Stimulated activated CD8-positive, alpha-beta memory T cell treated with anti-CD3 and anti-CD28 coated beads, Interleukin-2, amount 100 ng/mL, for 48 hours (primary cell): ENCODE data around the gene DNAAF6.
"Not testable (repeated sequence)": the region's sequence is repeated elsewhere in the genome, so short reads cannot be mapped to it uniquely, and the experiment has no call there.

Experiments used
- DNase-seq, 2 donors: peaks; one replicate each; pipeline ENCODE4 v3.0.0-alpha.2; 2020; ENCODE audit warnings: low read depth in 2 of 2

Gene DNAAF6

GRCh38 chrX:107205770-107206696 lies at the start of gene DNAAF6, which contains the start of gene NUP62CL:
TSS of gene DNAAF6 (plus strand) at chrX:107206611. CDS start at chrX:107212876, 6,265 bp downstream.
TSS of gene NUP62CL (minus strand) at chrX:107206433. CDS start at chrX:107175146, 31,287 bp downstream.
- peak; percentile 38 to 53 for DNase-seq

GRCh38 chrX:107157618-107158017 lies 48.8 kb upstream of the DNAAF6 start:
- DNase-seq = not testable (repeated sequence)

DNA sequence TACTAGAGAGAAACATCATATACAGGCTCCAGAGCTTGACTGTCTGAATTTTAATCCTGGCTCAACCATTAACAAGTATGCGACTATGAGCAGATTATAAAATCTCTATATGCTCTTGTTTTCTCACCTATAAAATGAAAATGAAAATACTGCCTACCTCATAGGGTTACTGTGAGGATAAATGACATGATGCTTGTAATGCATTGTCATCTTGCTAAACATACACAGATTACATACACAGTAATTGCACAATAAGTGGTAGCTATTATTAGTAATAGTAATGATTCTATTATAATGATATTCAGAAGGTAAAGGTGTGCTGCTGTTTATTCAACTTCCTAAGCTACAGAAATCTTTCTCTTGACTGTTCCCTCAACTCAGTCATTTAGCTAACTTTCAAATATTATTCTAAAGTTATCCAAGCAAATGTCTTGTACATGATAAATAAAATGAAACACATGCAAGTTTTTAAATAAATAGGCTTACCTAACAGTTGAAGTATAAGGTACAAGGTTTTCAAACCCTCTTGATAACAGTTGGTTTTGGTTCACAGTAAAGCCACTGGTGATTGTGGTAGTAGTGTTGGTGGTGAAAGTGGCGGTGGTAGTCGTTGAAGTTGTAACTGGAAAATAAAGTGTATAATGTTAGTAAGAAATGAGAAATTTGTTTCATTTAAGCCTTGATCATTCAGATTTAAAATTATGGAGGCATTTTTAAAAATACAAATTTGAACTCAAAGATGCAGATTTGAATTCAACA lies 39.1 kb upstream of the DNAAF6 start:
- DNase-seq = no peak

GRCh38 chrX:107168257-107168656 lies 38.2 kb upstream of the DNAAF6 start:
- no peak for DNase-seq

DNA sequence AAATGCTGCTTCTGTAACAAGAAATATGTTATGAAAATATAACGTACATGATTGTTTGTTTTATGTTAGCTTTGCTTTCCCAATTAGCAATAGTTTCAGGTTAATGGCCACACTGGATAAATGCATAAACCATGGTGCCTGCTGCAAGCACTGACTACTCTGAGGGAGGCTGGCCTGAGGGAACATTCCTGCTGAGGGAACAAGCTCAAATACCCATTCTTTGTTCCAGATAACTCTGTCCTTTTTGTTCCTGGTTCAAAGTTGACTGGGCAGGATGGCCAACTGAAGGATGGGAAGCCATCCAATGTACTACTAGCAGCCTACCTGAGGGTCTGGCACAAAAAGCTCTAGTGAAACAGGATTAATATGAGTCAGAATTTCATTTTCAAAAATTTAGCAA lies 37.7 kb upstream of the DNAAF6 start:
- DNase-seq = no peak

- no peak for DNase-seq
Observed at GRCh38 chrX:107171369-107172102, 34.9 kb upstream of the DNAAF6 start.

DNA sequence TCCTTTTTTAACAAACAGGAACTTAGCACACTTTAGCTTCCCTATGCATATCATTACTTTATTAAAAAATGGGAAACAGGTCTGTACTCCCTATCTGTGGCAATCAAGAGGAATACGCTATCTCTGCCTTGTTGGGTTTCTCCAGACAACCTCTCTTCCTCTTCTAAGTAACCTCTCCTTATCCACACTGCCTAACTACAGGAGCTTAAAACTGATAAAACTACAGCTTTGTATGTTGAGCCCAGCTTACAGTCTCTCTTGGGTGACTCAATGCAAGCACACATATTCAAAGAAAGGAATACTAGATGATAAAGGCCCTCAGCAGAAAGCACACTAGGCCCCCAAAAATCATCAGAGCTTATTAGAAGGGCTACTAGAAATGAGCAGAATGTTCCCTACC lies 9.1 kb upstream of the DNAAF6 start:
- DNase-seq = no peak

DNA sequence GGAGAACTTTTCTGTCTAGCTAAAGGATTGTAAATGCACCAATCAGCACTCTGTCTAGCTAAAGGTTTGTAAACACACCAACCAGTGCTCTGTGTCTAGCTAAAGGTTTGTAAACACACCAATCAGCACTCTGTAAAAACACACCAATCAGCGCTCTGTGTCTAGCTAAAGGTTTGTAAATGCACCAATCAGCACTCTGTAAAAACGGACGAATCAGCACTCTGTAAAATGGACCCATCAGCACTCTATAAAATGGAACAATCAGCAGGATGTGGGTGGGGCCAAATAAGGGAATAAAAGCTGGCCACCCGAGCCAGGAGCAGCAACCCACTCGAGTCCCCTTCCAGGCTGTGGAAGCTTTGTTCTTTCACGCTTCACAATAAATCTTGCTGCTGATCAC lies 8.3 kb upstream of the DNAAF6 start:
- DNase-seq = not testable (repeated sequence)

DNA sequence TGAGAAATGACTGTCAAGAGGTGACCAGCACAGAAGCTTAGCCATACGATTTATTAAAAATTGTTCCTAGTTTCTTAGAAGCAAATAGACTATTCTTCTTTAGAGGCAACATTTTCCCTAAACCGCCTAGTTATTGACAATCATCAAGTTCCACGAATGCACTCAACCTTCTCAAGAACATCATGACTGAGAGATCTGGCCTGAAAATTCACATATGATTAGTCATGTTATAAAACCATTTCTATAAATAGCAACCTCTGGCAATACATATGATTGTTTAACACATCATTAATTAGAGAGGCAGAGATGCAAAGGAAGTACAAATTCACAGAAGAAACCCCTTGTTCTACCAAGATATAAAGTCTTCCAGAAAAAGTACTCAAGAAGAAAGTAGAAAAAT lies 6.9 kb upstream of the DNAAF6 start:
- no peak for DNase-seq

DNA sequence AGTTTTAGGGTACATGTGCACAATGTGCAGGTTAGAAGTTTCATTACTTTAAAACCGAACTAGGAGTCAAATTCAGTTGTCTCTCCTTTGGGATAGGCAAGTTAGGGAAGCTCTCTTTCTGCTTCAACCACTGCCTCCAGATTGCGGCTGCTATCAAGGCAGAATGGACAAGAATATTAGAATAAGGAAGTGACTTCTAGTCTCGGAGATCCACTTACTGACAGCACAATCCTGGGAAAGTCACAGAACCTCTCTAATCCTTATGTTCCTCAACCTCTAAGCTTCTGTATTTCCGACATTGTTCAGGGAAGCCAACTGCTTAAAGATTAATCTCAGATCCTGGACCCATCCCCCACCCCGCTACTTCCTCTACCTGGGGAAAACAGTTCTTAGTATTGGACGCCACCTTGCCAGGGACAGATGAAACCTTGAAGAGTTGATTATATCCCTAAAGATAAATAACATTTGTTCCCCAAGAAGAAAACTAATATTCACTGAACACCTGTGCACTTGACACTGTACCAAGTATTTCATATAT lies 2.3 kb upstream of the DNAAF6 start:
- no peak for DNase-seq

DNA sequence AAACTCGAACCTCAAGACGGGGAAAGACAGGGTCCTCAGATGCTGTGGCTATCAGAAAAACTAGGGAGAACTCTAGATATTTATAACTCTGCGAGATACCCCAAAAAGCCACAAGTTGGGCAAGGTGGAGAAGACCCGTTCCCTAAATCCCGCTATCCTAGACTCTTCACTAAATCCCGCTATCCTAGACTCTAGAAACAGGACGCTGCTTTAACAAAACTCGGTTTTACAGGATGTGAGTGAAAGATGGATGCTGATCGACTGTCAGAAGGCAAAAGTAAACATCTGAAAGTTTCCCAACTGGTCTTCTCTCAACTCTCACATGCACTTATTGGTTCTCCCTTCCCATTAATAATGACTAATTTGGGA lies 270 bp downstream of the DNAAF6 start:
- no peak for DNase-seq

GRCh38 chrX:107207089-107207488 lies 678 bp downstream of the DNAAF6 start:
- no peak for DNase-seq

- no peak for DNase-seq
Observed at GRCh38 chrX:107207943-107208342, 1.5 kb downstream of the DNAAF6 start.

GRCh38 chrX:107213477-107213876 lies 7.1 kb downstream of the DNAAF6 start:
- no peak for DNase-seq

DNA sequence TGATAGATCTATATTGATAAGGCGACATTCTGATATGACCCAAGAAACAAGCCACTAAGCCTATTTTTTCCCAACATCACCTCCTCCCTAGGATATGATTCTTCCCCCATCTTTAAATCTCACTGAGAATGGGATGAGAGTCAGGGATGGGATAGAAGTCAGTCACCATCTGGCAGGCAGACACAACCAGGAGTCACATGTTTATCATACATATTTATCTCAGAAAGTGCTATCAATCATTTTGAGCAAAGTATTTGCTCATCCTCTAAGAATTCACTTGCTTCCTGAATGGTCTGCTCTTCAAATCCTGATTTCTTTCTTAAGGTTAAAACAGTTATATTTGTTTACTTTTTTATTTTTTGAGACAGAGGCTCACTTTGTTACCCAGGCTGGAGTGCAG lies 20.3 kb downstream of the DNAAF6 start:
- DNase-seq = no peak

DNA sequence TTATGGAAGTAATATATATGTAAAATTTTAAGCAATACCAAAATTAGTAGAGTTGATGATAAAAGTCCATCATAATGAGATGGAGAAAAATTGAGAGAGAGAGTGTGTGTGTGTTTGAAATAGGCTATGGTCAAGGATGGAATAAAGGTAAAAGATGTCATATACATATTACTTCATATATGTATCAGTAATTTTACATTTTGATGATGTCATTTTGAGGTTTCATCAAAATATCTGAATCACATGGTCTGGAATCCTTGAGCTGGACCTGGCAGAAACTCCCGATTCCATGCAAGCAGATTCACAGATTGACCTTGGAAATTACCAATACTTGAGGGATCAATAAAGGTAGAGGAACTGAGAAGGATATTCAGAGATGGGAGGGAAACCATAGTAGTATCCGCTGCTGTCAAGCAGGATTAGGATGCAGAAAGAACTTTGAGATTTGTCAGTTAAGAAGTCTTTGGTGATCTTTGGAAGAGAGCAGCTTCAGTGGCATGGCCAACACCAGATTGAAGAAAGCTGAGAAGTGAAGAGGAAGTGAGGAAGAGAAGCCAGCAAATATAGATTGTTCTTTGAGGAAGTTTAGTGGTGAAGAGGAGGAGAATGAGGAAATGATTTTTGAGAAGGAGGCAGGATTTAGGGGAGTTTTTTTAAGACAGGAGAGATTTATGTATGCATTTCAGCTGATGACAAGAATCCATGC lies 21.5 kb downstream of the DNAAF6 start:
- DNase-seq = no peak

- DNase-seq = no peak
Observed at GRCh38 chrX:107228486-107228819, 22.0 kb downstream of the DNAAF6 start.

DNA sequence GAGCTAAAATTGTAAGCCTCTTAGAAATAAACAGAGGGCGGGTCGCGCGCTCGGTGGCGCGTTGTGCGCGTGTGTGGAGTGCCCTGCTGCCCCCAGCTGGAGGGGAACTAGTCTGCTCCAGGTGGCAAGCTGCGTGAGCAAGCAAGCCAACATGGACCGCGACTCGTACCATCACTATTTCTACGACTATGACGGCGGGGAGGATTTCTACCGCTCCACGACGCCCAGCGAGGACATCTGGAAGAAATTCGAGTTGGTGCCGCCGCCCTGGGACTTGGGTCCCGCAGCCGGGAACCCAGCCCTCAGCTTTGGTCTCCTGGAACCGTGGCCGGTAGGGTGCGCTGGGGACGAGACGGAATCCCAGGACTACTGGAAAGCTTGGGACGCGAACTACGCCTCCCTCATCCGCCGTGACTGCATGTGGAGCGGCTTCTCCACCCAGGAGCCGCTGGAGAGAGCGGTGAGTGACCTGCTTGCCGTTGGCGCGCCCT lies 66.1 kb downstream of the DNAAF6 start:
- peak in 1 of 2 donors; percentile 1 for DNase-seq

DNA sequence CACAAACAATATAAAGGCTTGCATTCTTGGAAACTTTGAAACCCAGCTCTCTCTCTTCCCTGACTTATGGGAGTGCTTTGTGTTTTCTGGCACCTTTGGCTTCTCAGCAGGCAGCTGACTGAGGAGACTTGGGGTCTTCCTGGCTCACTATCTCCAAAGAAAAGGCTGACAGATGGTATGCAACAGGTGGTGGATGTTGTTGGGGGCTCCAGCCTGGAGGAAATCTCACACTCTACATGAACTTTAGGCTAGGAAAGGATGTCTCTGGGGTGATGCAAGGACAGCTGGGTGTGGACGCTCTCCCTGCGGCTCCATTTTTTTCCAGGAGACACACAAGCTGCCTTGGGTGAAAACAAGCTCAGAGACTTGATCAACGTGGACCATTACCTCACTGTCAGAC lies 67.4 kb downstream of the DNAAF6 start:
- no peak for DNase-seq

- DNase-seq = no peak
Observed at GRCh38 chrX:107288676-107289075, 82.3 kb downstream of the DNAAF6 start.

DNA sequence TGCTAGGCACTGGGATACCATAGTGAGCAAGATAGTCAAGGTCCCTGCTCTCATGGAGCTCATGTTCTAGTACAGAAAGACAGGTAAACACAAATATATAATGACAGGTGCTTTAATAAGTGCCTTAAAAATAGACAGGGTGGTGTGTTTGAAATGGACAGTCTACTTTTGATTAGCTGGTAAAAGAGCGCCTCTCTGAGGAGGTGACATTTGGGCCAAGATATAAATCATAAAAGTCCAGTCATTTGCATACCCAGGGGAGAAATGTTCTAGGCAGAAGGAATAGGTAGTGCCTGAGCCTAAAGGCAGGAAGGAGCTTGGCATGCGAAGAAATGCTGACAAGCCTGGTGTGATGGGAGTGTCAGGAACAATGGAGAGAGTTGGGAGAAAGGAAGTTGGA lies 83.6 kb downstream of the DNAAF6 start:
- no peak for DNase-seq
